Trophoblast cell (in vitro differentiated cells and primary cell): Measurements from ENCODE around the gene CCDC80.

Experiments used
- DNase-seq, 2 donors: peaks; one replicate each; pipeline ENCODE4 v3.0.0-alpha.2; 2016
- H2AFZ ChIP-seq: 2 replicates; pipeline ENCODE4 v1.6.1; 2013; ENCODE audit warnings: low read length, moderate library complexity, mild to moderate bottlenecking; ENCODE audit not compliant: insufficient read depth, poor library complexity
- H2AK5ac ChIP-seq: 2 replicates; pipeline ENCODE4 v1.6.1; 2013; ENCODE audit warnings: mild to moderate bottlenecking, low read length
- H2BK120ac ChIP-seq: 2 replicates; pipeline ENCODE4 v1.6.1; 2013; ENCODE audit warnings: low read length, mild to moderate bottlenecking, moderate library complexity; ENCODE audit not compliant: insufficient read depth, poor library complexity
- H2BK12ac ChIP-seq: 2 replicates; pipeline ENCODE4 v1.6.1; 2013; ENCODE audit warnings: mild to moderate bottlenecking, low read length, moderate library complexity
- H2BK5ac ChIP-seq: 2 replicates; pipeline ENCODE4 v1.6.1; 2013; ENCODE audit warnings: low read length, low read depth, moderate library complexity, mild to moderate bottlenecking; ENCODE audit not compliant: poor library complexity
- H3K14ac ChIP-seq: 2 replicates; pipeline ENCODE4 v1.6.1; 2013; ENCODE audit warnings: mild to moderate bottlenecking, low read length
- H3K18ac ChIP-seq: 2 replicates; pipeline ENCODE4 v1.6.1; 2013; ENCODE audit warnings: mild to moderate bottlenecking, low read length
- H3K23ac ChIP-seq: 2 replicates; pipeline ENCODE4 v1.6.1; 2013; ENCODE audit warnings: low read length
- H3K27ac ChIP-seq: 2 replicates; pipeline ENCODE4 v1.5.1; 2013; ENCODE audit warnings: low read depth, mild to moderate bottlenecking, inconsistent platforms, low read length, moderate library complexity
- H3K27me3 ChIP-seq: 2 replicates; pipeline ENCODE4 v1.6.1; 2013; ENCODE audit warnings: inconsistent platforms, mild to moderate bottlenecking, low read length, moderate library complexity; ENCODE audit not compliant: insufficient read depth
- H3K36me3 ChIP-seq, 2 experiments: 1 replicate in 1 of 2; 2 replicates in 1 of 2; pipeline ENCODE4 v1.6.1; 2013; ENCODE audit warnings: low read length in 2 of 2, mild to moderate bottlenecking in 2 of 2, moderate library complexity in 1 of 2; ENCODE audit not compliant: insufficient read depth in 2 of 2, control insufficient read depth in 1 of 2
- H3K4ac ChIP-seq: 2 replicates; pipeline ENCODE4 v1.6.1; 2013; ENCODE audit warnings: low read depth, mild to moderate bottlenecking, low read length, moderate library complexity
- H3K4me1 ChIP-seq, 2 experiments: 1 replicate in 1 of 2; 2 replicates in 1 of 2; pipeline ENCODE4 v1.6.1; 2013; ENCODE audit warnings: low read length in 2 of 2, mild to moderate bottlenecking in 2 of 2, moderate library complexity in 1 of 2; ENCODE audit not compliant: insufficient read depth in 2 of 2, control insufficient read depth in 1 of 2
- H3K4me2 ChIP-seq: 2 replicates; pipeline ENCODE4 v1.6.1; 2013; ENCODE audit warnings: inconsistent platforms, mild to moderate bottlenecking, low read length, moderate library complexity
- H3K4me3 ChIP-seq: 2 replicates; pipeline ENCODE4 v1.5.1; 2013; ENCODE audit warnings: mild to moderate bottlenecking, low read depth, low read length, inconsistent platforms
- H3K79me1 ChIP-seq: one replicate; pipeline ENCODE4 v1.6.1; 2013; ENCODE audit warnings: low read length
- H3K79me2 ChIP-seq: 2 replicates; pipeline ENCODE4 v1.6.1; 2013; ENCODE audit warnings: low read length, mild to moderate bottlenecking; ENCODE audit not compliant: control insufficient read depth, insufficient read depth, poor library complexity
- H3K9ac ChIP-seq: 2 replicates; pipeline ENCODE4 v1.6.1; 2013; ENCODE audit warnings: mild to moderate bottlenecking, low read length
- H3K9me3 ChIP-seq: 2 replicates; pipeline ENCODE4 v1.6.1; 2013; ENCODE audit warnings: low read depth, mild to moderate bottlenecking, control low read depth, inconsistent platforms, low read length; ENCODE audit not compliant: insufficient read depth
- H4K12ac ChIP-seq: 2 replicates; pipeline ENCODE4 v1.6.1; 2013; ENCODE audit warnings: low read depth, mild to moderate bottlenecking, low read length, moderate library complexity
- H4K8ac ChIP-seq: 2 replicates; pipeline ENCODE4 v1.6.1; 2013; ENCODE audit warnings: low read depth, mild to moderate bottlenecking, low read length, moderate library complexity
- H4K91ac ChIP-seq: one replicate; pipeline ENCODE4 v1.6.1; 2013; ENCODE audit warnings: low read depth, mild to moderate bottlenecking, low read length, moderate library complexity
- WGBS: extraction: QIAGEN DNeasy Blood & Tissue Kit; methylation state at CpG from one replicate; pipeline ENCODE4 v1.1.7; 2013; ENCODE audit warnings: missing lambda C conversion rate; ENCODE audit not compliant: insufficient read length, insufficient coverage; ENCODE audit errors: extremely low coverage; 5-methylcytosine and 5-hydroxymethylcytosine counted together

Gene CCDC80

GRCh38 chr3:112685420-112685819 is 44.5 kb upstream of the CCDC80 start:
- no peak overlapping the region for H2AFZ ChIP-seq
- H3K79me1 ChIP-seq, result peaks cover 34% of the 10 kb centered on the region
- peaks cover 2% of the 10 kb centered on the region for H3K79me2 ChIP-seq
- no peaks in the 10 kb centered on the region for H3K36me3 ChIP-seq
- H3K27ac ChIP-seq, result no peak overlapping the region
- H3K9me3 ChIP-seq, result no peaks in the 10 kb centered on the region
- peak overlapping the region; percentile 92 for H2BK5ac ChIP-seq
- no peak overlapping the region for H3K23ac ChIP-seq
- peak overlapping the region; percentile 55 for H4K8ac ChIP-seq
- H2BK12ac ChIP-seq, result peak overlapping the region; percentile 99
- H4K91ac ChIP-seq, result peak overlapping the region; percentile 95
- peak overlapping the region; percentile 50 for H4K12ac ChIP-seq
- peak overlapping the region; percentile 79 for H2BK120ac ChIP-seq
- no CpG with 5 or more reads among the region's 7 CpGs for WGBS
- H3K4me2 ChIP-seq, result no peak overlapping the region
- peak overlapping the region; percentile 64 for H3K18ac ChIP-seq
- peaks cover 14 to 24% of the 10 kb centered on the region in 2 experiments for H3K4me1 ChIP-seq
- no peak overlapping the region for H3K9ac ChIP-seq
- H3K4ac ChIP-seq, result peak overlapping the region; percentile 87
- DNase-seq, result no peak
- peak overlapping the region; percentile 67 for H3K14ac ChIP-seq
- peak overlapping the region; percentile 99 for H2AK5ac ChIP-seq
- H3K27me3 ChIP-seq, result no peaks in the 10 kb centered on the region
- H3K4me3 ChIP-seq, result no peak overlapping the region

- H3K36me3 ChIP-seq, result no peaks in the 10 kb centered on the region
- no peak overlapping the region for H4K12ac ChIP-seq
- H3K79me1 ChIP-seq, result peaks cover 17% of the 10 kb centered on the region
- no CpG with 5 or more reads among the region's 5 CpGs for WGBS
- no peak for DNase-seq
- H3K9me3 ChIP-seq, result no peaks in the 10 kb centered on the region
- no peaks in the 10 kb centered on the region for H3K27me3 ChIP-seq
- H3K9ac ChIP-seq, result no peak overlapping the region
- no peak overlapping the region for H3K14ac ChIP-seq
- H2BK120ac ChIP-seq, result no peak overlapping the region
- no peaks in the 10 kb centered on the region for H3K79me2 ChIP-seq
- no peak overlapping the region for H2AFZ ChIP-seq
- no peak overlapping the region for H4K8ac ChIP-seq
- no peak overlapping the region for H3K4ac ChIP-seq
- no peak overlapping the region for H3K18ac ChIP-seq
- no peak overlapping the region for H3K23ac ChIP-seq
- no peak overlapping the region for H2AK5ac ChIP-seq
- H2BK5ac ChIP-seq, result peak overlapping the region; percentile 35
- no peak overlapping the region for H3K4me2 ChIP-seq
- peaks cover 8 to 15% of the 10 kb centered on the region in 2 experiments for H3K4me1 ChIP-seq
- H3K27ac ChIP-seq, result no peak overlapping the region
- H3K4me3 ChIP-seq, result no peak overlapping the region
- H4K91ac ChIP-seq, result peak overlapping the region; percentile 8
- peak overlapping the region; percentile 1 for H2BK12ac ChIP-seq
Measured at GRCh38 chr3:112682361-112682760, 41.4 kb upstream of the CCDC80 start.

- Histone ChIP-seq H3K27ac (no peak overlapping the region), H2BK5ac (no peak overlapping the region), H4K12ac (no peak overlapping the region), H3K4me1 (peaks cover 8 to 14% of the 10 kb centered on the region in 2 experiments), H3K4ac (no peak overlapping the region), H3K14ac (no peak overlapping the region), H2AK5ac (no peak overlapping the region), H4K8ac (no peak overlapping the region), H3K23ac (no peak overlapping the region), H2BK120ac (no peak overlapping the region), H3K9ac (no peak overlapping the region), H3K36me3 (no peaks in the 10 kb centered on the region), H3K9me3 (no peaks in the 10 kb centered on the region), H3K27me3 (no peaks in the 10 kb centered on the region), H2AFZ (peak overlapping the region; percentile 63), H3K79me2 (no peaks in the 10 kb centered on the region), H2BK12ac (peak overlapping the region; percentile 75), H3K18ac (no peak overlapping the region), H3K79me1 (peaks cover 17% of the 10 kb centered on the region), H3K4me2 (no peak overlapping the region), H3K4me3 (no peak overlapping the region), H4K91ac (peak overlapping the region; percentile 34)
- WGBS, result no CpG with 5 or more reads among the region's 2 CpGs
- no peak for DNase-seq
Measured at GRCh38 chr3:112681822-112682325, 40.9 kb upstream of the CCDC80 start.

- no peak overlapping the region for H3K4me2 ChIP-seq
- H2BK12ac ChIP-seq, result peak overlapping the region; percentile 34
- H3K27me3 ChIP-seq, result no peaks in the 10 kb centered on the region
- peak overlapping the region; percentile 62 for H3K27ac ChIP-seq
- no CpG with 5 or more reads among the region's 6 CpGs for WGBS
- H3K9ac ChIP-seq, result no peak overlapping the region
- no peak overlapping the region for H3K18ac ChIP-seq
- peaks cover 4 to 28% of the 10 kb centered on the region in 2 experiments for H3K4me1 ChIP-seq
- H3K79me2 ChIP-seq, result no peaks in the 10 kb centered on the region
- H3K14ac ChIP-seq, result no peak overlapping the region
- peak overlapping the region; percentile 52 for H2BK120ac ChIP-seq
- H3K4me3 ChIP-seq, result no peak overlapping the region
- no peak overlapping the region for H4K12ac ChIP-seq
- no peak overlapping the region for H3K4ac ChIP-seq
- H2AK5ac ChIP-seq, result no peak overlapping the region
- H3K79me1 ChIP-seq, result peaks cover 26% of the 10 kb centered on the region
- no peak overlapping the region for H2AFZ ChIP-seq
- no peak overlapping the region for H4K91ac ChIP-seq
- DNase-seq, result peak; percentile 74 to 78
- no peaks in the 10 kb centered on the region for H3K9me3 ChIP-seq
- no peak overlapping the region for H4K8ac ChIP-seq
- H3K23ac ChIP-seq, result no peak overlapping the region
- peak overlapping the region; percentile 7 for H2BK5ac ChIP-seq
- no peaks in the 10 kb centered on the region for H3K36me3 ChIP-seq
Measured at GRCh38 chr3:112676659-112677234, 35.8 kb upstream of the CCDC80 start.
